HG03039 (cell line): ENCODE measurements around the gene TRPV4.

Experiments used
- ATAC-seq: cut with Tn5 transposase; IDR thresholded peaks from one replicate; pipeline ENCODE4 v1.9.1; 2021; ENCODE audit warnings: mild to moderate bottlenecking, moderate library complexity; ENCODE audit not compliant: unreplicated experiment

TRPV4 gene

DNA sequence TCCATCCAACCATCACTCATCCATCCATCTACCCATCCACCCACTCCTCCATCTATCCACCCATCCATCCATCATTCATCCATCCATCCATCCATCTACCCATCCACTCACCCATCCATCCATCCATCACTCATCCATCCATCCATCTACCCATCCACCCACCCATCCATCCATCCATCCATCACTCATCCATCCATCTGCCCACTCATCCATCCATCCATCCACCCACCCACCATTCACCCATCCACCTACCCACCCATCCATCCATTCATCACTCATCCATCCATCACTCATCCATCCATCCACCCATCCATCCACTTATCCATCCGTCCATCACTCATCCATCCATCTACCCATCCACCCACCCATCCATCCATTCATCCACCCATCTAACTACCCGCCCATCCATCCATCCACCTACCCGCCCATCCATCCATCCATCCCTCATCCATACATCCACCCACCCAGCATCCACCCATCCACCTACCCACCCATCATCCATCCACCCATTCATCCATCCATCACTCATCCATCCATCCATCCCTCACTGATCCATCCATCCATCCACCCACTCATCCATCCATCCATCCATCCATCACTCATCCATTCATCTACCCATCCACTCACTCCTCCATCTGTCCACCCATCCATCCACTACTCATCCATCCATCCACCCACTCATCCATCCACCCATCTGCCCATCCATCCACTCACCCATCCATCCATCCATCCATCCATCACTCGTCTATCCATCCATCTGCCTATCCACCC is 24.1 kb downstream of the TRPV4 start:
- no peak for ATAC-seq

DNA sequence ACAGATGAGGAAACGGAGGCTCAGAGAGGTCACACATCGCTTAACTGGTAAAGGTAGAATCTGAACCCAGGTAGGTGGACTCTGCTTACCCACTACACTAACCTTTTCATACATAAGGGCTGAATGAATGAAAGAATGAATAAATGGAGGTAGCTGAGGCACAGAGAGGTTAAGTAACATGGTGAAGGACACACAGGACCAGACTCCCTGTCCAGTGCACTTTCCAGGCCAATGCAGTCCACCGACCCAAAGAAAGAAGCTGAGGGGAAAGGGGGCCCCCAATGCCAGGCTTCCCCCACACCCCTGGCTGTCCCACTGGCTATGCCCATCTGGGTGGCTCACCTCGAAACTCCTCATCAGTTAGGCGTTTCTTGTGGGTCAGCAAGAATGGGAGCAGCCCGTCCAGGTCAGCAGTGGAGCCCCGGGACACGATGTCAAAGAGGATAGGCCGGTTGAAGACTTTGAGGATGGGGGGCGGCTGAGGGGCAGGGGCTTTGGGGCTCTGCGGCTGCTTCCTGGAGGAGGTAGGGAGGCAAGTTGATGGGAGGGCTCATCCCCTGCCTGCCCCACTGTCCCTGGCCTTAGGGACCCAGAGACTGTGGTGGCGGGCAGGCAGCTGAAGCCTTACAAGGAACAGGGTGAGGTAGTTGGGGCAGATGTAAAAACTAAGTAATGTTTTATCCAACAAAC is 25.1 kb downstream of the TRPV4 start:
- no peak for ATAC-seq

DNA sequence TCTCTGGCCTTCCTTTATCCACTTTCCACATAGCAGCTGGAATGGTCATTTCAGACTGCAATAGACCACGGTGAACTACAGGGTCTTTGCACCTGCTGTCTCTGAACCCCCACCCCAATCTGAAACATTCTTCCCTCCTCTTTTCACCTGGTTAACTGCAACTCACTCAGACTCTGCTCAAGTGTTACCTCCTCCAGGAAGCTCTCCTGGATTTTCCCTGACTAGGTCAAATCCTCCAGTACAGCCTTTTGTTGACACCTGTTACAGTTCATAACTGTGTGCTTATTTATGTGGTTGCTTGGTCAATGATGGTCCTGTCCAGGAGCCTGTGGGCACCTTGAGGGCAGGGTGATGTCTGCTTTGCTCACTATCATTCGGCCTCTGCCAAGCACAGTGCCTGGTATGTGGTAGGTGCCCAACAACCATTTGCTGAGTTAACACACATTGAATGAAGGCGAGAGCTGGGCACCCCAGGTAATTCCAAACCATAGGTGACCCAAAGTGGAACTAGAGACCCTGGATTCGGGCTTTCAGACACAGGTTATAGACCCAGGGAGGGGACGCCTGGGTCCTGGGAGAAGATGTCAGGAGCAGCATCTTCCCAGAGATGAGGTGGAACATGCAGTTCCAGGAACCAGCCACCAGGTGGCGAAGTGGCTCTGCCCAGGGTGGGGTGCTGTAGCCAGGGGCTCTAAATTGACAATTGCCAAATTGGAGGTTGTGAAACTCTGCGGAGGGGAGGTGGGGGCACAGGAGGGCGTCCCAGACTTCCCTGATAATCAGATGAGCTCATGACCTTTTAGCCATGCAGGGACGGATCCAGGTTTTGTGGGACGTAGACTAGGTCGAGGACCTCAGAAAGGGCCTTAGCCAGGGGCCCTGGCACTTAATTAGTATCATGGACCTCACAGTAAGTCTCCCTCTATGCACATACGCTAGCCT is 28.1 kb downstream of the TRPV4 start:
- ATAC-seq, result no peak

DNA sequence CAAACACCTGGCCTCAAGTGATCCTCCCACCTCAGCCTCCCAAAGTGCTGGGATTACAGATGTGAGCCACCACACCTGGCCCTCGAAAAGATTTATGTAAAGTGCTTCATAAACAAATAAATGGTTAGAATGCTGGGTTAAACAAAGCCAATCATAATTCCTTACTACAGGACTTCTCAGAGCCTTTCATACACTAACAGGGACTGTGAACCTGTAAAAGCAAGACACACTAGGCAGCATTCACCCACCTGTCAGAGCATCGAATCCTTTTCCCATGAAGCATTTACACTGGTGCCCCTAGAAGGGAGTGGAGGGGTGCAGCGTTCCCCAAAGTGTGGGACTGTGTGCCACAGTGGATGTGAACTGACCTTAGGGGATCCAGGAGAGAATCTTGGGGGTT is 29.5 kb downstream of the TRPV4 start:
- no peak for ATAC-seq

DNA sequence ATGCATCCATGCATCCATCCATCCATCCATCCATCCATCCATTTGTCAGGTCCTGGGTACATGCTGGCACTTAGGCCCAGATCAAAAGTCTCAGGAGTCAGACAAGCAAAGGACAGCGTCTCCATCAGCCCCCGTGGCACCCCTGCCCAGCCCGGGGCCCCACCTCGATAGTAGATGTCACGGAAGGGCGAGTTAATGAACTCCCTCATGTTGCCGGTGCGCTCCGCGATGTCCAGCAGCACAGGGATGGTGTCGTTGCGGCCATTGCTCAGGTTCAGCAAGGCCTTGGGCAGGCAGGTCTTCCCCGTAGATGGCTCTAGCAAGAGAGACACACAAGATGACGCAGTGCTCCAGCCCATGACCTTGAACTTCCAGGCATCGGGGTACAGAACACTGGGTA is 30.4 kb downstream of the TRPV4 start:
- no peak for ATAC-seq

DNA sequence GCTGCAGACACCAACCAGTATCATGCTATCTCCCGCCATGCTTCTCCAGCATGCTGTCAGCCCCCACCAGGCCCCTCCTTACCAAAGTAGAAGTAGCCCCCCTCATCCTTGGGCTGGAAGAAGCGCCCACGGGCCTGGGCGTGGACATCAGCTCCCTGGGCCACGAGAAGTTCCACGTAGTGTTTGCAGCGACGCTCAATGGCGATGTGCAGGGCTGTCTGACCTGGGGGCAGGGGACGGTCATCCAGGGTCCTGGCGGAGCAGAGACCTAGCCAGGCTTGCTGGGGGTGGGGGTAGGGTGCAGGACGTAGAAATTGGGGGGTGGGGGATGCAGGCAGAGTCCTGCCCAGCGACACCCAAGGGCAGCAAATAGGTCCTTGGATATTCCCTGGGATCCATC is 32.7 kb downstream of the TRPV4 start:
- ATAC-seq, result no peak

DNA sequence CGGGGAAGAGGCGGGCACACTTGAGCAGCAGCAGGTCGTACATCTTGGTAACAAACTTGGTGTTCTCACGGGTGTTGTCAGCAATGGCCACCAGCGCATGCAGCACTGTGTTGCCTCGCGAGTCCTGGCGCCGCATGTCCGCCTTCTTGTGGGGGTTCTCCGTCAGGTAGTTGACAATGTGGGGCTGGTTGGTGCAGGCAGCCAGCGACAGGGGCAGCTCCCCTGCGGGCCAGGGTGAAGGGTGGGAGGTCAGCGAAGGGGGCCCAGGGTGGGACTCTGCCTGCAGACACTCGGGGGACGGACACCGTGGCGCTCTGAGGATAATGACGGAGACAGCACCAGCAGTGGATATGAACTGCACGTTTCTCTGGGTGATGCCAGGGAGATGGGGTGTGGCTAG is 34.5 kb downstream of the TRPV4 start:
- no peak for ATAC-seq

DNA sequence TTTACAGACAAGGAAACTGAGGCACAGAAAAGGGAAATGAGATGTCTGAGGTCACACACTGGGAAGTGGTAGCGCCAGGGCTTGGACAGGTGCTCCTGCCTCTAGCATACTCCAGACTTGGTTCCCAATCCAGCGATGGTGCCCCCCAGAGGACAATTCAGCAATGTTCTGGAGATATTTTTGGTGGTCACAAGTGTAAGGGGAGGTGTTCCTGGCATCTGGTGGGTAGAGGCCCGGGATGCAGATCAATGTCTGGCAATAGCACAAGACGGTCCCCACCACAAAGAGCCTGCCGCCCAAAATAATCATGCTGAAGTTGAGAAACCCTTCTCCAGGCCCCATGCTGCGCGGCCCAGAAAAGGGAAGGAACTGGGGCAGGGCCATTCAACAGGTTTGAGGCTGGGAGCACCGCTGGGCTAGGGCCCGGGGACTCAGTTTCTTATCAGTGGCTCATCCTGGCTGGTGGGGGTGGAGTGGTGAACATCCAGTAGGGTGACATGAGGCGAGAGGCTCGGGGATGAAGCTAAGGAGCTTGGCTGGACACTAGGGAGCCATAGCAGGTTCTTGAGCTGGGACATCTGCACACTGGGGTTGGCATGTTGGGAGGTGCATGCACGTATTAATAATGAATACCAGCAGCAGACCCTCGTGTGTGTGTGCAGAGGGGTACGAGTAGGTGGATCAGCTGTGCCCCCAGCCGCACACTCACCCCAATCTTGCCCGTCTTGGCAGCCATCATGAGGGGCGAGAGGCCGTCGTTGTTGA is 35.1 kb downstream of the TRPV4 start:
- no peak for ATAC-seq

DNA sequence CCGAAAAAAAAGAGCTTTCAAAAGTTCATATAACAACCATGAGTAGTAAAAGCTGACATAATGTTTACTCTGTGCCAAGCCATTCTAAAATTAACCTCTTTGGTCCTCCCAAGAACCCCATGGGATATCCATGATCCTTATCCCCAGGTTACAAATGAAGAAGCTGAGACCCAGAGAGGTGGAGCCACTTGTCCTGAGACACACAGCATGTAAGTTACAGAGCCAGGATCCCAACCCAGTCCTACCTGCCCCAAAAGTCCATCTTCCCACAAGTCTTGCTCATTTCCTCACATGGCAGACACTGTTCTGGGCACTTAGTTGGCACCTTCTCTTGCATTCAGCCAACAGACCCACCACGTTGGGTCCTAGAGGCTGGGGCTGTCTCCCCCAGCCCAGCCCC is 37.1 kb downstream of the TRPV4 start:
- no peak for ATAC-seq

DNA sequence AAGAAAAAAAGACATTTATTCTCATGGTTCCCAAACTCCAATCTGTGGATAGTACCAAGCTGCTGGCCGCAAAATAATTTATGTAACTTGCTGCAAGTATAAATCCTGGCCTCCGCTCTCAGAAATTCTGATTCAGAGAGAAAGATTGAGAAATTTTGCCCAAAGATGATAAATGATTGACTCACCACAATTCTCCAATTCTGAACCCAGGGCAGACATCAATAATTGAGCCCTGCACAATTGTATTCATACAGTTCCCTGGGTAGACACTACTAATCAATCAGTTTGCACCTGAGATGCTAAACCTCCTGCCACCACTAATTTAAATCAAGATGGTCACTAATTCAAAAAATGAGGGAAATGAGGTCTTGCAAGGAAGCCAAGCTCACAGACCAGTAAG is 38.2 kb downstream of the TRPV4 start:
- ATAC-seq, result no peak

DNA sequence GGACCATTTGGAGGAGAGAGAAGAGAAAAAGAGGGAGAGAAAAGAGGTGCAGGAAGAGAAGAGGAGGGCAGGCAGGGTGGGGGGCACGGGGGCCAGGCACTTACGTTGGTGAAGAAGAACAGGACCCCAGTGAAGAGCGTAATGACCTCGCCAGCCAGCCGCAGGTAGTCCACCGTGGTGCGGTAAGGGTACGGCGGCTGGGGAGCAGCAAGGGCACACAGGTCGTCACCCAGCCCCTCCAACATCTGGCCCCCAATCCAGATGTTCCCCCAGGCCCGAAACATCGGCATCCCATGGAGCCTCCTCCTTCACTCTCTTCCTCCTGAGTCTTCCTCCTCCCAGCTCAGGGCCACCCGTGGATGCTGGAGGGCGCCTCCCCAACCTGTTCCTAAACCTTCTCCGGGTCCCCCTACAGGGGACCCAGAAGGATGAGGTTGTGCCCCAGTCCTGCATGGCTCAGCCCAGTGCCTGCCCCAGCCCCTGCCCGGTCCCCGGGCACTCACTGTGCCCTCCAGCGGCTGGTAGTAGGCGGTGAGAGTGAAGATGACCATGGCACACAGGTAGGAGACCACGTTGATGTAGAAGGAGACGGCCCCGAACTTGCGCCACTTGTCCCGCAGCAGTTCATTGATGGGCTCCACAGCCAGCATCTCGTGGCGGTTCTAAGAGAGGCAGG is 39.2 kb downstream of the TRPV4 start:
- ATAC-seq, result no peak

DNA sequence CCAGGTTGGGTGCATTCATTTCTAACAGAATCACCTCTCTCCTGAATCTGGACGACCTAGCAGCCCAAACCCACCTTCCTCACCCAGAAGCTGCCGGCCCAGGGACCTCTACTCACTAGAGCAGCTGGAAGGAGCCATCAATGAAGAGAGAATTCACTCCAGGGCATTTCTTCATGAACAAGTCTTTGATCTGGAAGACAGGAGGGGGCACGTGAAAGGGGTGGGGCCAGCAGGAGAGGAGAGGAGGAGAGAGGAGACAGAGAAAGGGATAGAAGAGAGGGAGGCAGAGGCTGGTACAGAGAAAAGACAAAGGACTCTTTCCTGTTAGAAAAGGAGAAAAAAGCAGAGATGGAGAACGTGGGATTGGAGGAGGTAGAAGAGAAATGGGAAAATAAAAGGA is 39.8 kb downstream of the TRPV4 start:
- ATAC-seq, result no peak

DNA sequence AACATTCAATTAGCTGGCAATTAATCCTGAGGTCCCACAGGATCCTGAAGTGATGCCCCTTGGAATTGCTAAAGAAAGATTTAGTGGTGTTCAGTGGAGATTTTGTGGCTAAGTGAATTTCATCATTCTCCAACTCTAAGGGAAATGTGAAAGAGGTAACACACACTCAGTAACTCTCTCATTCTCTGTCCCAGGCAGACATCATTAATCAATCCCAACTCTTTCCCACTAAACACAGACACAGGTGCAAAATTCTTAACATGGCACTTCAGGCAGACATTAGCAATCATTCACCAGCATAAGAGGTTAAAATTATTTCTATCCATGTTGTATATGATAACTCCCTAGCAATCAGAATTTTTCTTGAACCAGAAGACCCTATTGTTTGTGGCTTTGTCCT is 40.2 kb downstream of the TRPV4 start:
- no peak for ATAC-seq

DNA sequence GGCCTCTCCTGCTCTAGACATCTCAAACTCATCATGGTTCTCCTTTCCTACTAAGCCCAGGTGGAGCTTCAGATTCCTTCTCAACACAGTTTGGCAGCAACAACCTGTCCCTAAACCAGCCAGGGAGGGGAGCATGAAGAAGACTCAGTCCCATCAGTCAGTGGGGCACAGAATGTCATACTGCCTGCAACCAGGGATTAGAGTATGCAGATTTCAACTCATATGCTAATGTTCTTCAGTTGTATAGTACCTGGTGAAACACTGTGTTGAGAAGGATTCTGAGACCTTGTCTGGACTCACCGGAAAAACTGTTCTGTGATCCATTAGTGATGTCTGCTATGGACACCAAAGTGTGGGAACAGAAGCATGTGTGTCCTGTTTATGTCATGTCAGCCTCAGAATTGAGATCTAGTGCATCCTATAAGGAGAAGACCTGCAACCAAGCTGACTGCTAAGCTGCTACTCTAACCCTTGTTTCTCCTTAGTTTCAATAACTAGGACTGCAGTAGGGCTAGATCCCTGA is 43.6 kb downstream of the TRPV4 start:
- no peak for ATAC-seq

DNA sequence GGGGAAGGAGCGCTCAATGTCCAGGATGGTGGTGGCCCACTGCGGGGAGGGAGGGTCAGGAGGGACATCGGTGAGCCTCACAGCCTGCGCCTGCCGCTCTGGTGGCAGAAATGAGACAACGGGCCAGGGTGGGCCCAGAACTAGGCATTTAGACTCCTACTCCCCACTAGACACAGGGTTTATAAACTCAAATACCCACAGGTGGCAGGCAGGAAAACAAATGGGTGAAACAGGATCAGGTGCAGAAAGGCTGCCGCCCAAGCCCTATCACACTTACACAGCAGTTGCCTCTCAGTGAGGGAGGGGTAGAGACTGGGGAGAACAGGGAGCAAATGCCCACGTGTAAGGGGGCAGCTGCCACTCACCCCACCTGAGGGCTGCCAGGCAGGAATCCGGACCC is 46.4 kb downstream of the TRPV4 start:
- no peak for ATAC-seq

DNA sequence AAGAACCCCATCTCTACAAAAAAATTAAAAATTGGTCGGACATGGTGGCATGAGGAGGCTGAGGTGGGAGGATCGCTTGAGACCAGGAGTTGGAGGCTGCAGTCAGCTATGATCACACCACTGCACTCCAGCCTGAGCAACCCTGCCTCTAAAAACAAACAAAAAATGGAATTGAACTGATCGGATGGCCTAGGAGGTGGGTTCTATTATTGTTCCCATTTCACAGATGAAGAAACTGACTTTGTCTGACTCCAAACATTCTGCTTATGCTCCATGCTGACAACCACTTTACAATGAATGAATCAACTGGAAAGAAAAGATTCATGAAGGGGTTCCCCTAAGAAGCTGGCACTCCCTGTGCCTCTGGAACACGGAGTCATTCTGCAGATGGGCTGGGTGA is 47.3 kb downstream of the TRPV4 start:
- no peak for ATAC-seq

DNA sequence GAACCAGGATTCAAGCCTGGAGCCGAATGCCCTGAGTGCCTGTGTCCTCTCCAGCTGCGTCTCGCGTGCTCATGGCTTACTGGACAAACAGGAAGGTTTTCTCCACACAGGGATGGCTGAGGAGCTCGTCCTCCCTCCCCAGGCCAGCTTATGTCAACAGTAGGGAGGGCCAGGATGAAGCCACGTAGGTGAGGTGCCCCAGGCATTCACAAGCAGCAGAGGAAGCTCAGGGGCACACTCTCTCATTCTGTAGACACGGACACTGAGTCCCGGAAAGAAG is 49.3 kb downstream of the TRPV4 start:
- ATAC-seq, result no peak

DNA sequence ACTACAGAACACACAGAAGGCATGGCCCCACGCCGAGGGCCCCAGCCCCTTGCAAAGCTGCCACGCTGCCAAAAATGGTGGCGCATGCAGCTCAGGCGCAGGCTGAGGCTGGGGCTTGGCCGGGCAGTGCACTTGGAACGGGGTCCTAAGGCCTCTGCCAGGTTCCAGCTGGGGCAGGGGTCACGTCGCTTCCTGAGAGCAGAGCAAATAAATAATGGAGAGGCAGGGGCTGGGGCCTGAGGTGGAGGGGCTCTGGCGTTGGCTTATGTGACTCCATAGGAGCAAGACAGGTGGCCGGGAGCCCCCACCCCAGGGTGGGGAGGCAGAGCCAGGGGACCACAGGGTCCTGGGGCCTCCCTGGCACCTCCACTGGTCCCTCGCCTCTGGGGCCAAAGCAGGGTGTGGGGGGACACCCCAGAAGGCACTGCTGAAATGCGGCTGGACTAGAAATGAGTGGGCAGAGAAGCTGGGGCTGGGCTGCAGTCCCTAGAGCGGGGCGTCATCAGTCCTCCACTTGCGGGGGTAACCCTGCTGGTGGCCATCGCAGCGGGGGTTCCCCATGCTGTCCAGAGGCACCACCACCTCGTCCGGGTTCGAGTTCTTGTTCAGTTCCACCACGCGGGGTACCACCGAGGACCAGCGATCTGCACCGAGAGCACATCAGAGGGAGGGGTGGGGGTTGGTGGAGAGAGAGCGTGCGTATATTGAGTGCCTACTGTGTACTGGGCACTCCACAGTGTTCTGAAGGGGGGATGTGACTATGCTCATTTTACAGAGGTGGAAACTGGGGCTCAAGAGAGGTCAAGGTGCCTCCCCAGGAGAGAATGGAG is 49.8 kb downstream of the TRPV4 start:
- no peak for ATAC-seq

DNA sequence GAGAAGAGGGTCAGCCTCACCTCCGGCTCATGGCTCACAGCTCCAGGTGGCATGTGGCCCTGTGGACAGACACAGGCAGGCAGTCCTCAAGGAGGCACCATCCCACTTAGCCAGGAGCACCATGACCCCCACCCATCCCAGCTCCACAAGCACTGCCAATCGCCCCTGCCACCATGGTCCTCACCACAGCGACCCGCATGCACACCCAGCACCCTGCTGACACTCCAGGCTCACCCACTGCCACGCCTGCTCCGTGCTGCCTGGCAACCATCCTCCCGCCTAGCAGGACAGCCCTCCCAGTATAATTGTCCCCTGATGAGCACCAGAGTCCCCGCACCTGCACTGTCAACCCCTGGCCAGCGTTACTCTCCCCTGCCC is 50.9 kb downstream of the TRPV4 start:
- ATAC-seq, result no peak
